IMR-90 (cell line): ENCODE measurements around the gene UQCC5. TPM values are rescaled to one million over a fixed set of nuclear protein-coding genes. Genes with fewer than 3 reads are reported as not detected.

Experiments used
- ATAC-seq: fragments of 200-7000 bp; cut with Tn5 transposase; 2 replicates; pipeline ENCODE4 v1.9.1; 2020; ENCODE audit warnings: low read depth, mild to moderate bottlenecking, moderate library complexity
- BruUV-seq: library from RNA; stranded (reverse); fragments of 400-500 nt; replicated peaks from 2 replicates; lab custom pipeline; 2021; lab: Mats Ljungman, UMichigan
- CTCF ChIA-PET: fragments of 300-600 bp; formaldehyde crosslinking; extraction: SDS; loops from one replicate; lab custom pipeline; 2021; ENCODE audit warnings: antibody characterized with exemption; lab: Yijun Ruan, JAX
- POLR2A ChIA-PET: fragments of 300-600 bp; sonication (Branson Sonifier 250); formaldehyde crosslinking; loops from one replicate; lab custom pipeline; 2022; ENCODE audit warnings: antibody characterized with exemption; ENCODE audit not compliant: unreplicated experiment; lab: Charles Lee
- DNase-seq: peaks from one replicate; pipeline ENCODE4 v3.0.0; 2013
- H2AFZ ChIP-seq: replicated peaks from 2 replicates; pipeline ENCODE3; 2013; ENCODE audit warnings: low read length, mild to moderate bottlenecking; ENCODE audit not compliant: poor library complexity
- H2AK5ac ChIP-seq: 2 replicates; pipeline ENCODE4 v1.6.1; 2013; ENCODE audit warnings: low read depth, low read length, inconsistent platforms
- H2AK9ac ChIP-seq: replicated peaks from 2 replicates; pipeline ENCODE3; 2013; ENCODE audit warnings: mild to moderate bottlenecking, low read depth, low read length, moderate library complexity; ENCODE audit not compliant: poor library complexity
- H2BK120ac ChIP-seq: 2 replicates; pipeline ENCODE4 v1.6.1; 2013; ENCODE audit warnings: low read depth, low read length, inconsistent platforms
- H2BK15ac ChIP-seq: 3 replicates; pipeline ENCODE4 v1.6.1; 2013; ENCODE audit warnings: low read depth, low read length, inconsistent platforms
- H2BK20ac ChIP-seq: 2 replicates; pipeline ENCODE4 v1.6.1; 2013; ENCODE audit warnings: low read depth, mild to moderate bottlenecking, inconsistent platforms, low read length, moderate library complexity
- H2BK5ac ChIP-seq: 2 replicates; pipeline ENCODE4 v1.6.1; 2013; ENCODE audit warnings: mild to moderate bottlenecking, low read depth, low read length, inconsistent platforms; ENCODE audit not compliant: poor library complexity, severe bottlenecking
- H3K14ac ChIP-seq: replicated peaks from 2 replicates; pipeline ENCODE4 v1.6.1; 2013; ENCODE audit warnings: low read depth, low read length, inconsistent platforms
- H3K18ac ChIP-seq: 2 replicates; pipeline ENCODE4 v1.6.1; 2013; ENCODE audit warnings: low read depth, low read length, control low read depth
- H3K23ac ChIP-seq: 2 replicates; pipeline ENCODE4 v1.6.1; 2013; ENCODE audit warnings: low read depth, low read length, inconsistent platforms
- H3K27ac ChIP-seq: 2 replicates; pipeline ENCODE4 v1.5.1; 2013; ENCODE audit warnings: mild to moderate bottlenecking, control low read depth, low read length; ENCODE audit not compliant: insufficient read depth
- H3K27me3 ChIP-seq: 2 replicates; pipeline ENCODE4 v1.6.1; 2013; ENCODE audit warnings: low read length; ENCODE audit not compliant: control insufficient read depth, insufficient read depth
- H3K36me3 ChIP-seq: 2 replicates; pipeline ENCODE4 v1.6.1; 2013; ENCODE audit warnings: low read length, mixed read lengths; ENCODE audit not compliant: control insufficient read depth, insufficient read depth
- H3K4ac ChIP-seq: 2 replicates; pipeline ENCODE4 v1.6.1; 2013; ENCODE audit warnings: low read depth, low read length, inconsistent platforms
- H3K4me1 ChIP-seq: 2 replicates; pipeline ENCODE4 v1.6.1; 2013; ENCODE audit warnings: low read length, mixed read lengths; ENCODE audit not compliant: control insufficient read depth, insufficient read depth
- H3K4me2 ChIP-seq: 2 replicates; pipeline ENCODE4 v1.6.1; 2013; ENCODE audit warnings: low read depth, mild to moderate bottlenecking, control low read depth, low read length, moderate library complexity
- H3K4me3 ChIP-seq: 2 replicates; pipeline ENCODE4 v1.5.1; 2013; ENCODE audit warnings: low read depth, mild to moderate bottlenecking, control low read depth, low read length, moderate library complexity; ENCODE audit not compliant: insufficient read depth
- H3K56ac ChIP-seq: 2 replicates; pipeline ENCODE4 v1.6.1; 2013; ENCODE audit warnings: low read length, inconsistent platforms; ENCODE audit not compliant: insufficient read depth; ENCODE audit errors: extremely low read depth
- H3K79me1 ChIP-seq, 2 experiments: 2 replicates each; pipeline ENCODE4 v1.6.1; 2013; ENCODE audit warnings: low read length in 2 of 2, inconsistent platforms in 1 of 2, low read depth in 1 of 2
- H3K9ac ChIP-seq: 2 replicates; pipeline ENCODE4 v1.6.1; 2013; ENCODE audit warnings: low read depth, low read length, control low read depth
- H3K9me1 ChIP-seq: 2 replicates; pipeline ENCODE4 v1.6.1; 2013; ENCODE audit warnings: low read length, inconsistent platforms; ENCODE audit not compliant: insufficient read depth
- H3K9me3 ChIP-seq: 2 replicates; pipeline ENCODE4 v1.6.1; 2013; ENCODE audit warnings: low read length; ENCODE audit not compliant: control insufficient read depth, insufficient read depth
- H4K20me1 ChIP-seq: 2 replicates; pipeline ENCODE4 v1.6.1; 2013; ENCODE audit warnings: low read length, inconsistent platforms; ENCODE audit not compliant: insufficient read depth
- H4K5ac ChIP-seq: 2 replicates; pipeline ENCODE4 v1.6.1; 2013; ENCODE audit warnings: mild to moderate bottlenecking, low read depth, low read length, control low read depth
- H4K8ac ChIP-seq, 2 experiments: 2 replicates each; pipeline ENCODE4 v1.6.1; 2013; ENCODE audit warnings: low read depth in 2 of 2, low read length in 2 of 2, control low read depth in 1 of 2, inconsistent platforms in 1 of 2
- H4K91ac ChIP-seq: 2 replicates; pipeline ENCODE4 v1.6.1; 2013; ENCODE audit warnings: low read depth, low read length, inconsistent platforms; ENCODE audit not compliant: insufficient read depth
- BHLHE40 ChIP-seq: fragments of 150-350 bp; IDR thresholded peaks from 2 replicates; pipeline ENCODE4 v1.6.1; 2016; ENCODE audit warnings: mild to moderate bottlenecking, low read depth, low read length
- CEBPB ChIP-seq: IDR thresholded peaks from 2 replicates; pipeline ENCODE4 v1.6.1; 2012; ENCODE audit warnings: low read depth, low read length, improper control_type of control experiment
- CHD1 ChIP-seq: IDR thresholded peaks from 2 replicates; pipeline ENCODE4 v1.6.1; 2012; ENCODE audit warnings: low read depth, low read length, improper control_type of control experiment
- CTCF ChIP-seq: conservative IDR thresholded peaks from 2 replicates; pipeline ENCODE4 v1.5.1; 2012; ENCODE audit warnings: mild to moderate bottlenecking, low read depth, low read length, improper control_type of control experiment
- ELK1 ChIP-seq: fragments of 150-350 bp; IDR thresholded peaks from 2 replicates; pipeline ENCODE4 v1.6.1; 2016; ENCODE audit warnings: low read depth, mild to moderate bottlenecking, low read length, moderate library complexity, borderline replicate concordance
- FOS ChIP-seq: fragments of 150-350 bp; IDR thresholded peaks from 2 replicates; pipeline ENCODE4 v1.6.1; 2016; ENCODE audit warnings: low read depth, low read length
- MAFK ChIP-seq: IDR thresholded peaks from 2 replicates; pipeline ENCODE4 v1.6.1; 2012; ENCODE audit warnings: low read depth, low read length, improper control_type of control experiment
- MAZ ChIP-seq: IDR thresholded peaks from 2 replicates; pipeline ENCODE4 v1.6.1; 2012; ENCODE audit warnings: low read depth, mild to moderate bottlenecking, low read length, improper control_type of control experiment, moderate library complexity, borderline replicate concordance
- MXI1 ChIP-seq: IDR thresholded peaks from 2 replicates; pipeline ENCODE4 v1.6.1; 2012; ENCODE audit warnings: low read depth, mild to moderate bottlenecking, low read length, moderate library complexity, borderline replicate concordance
- NFE2L2 ChIP-seq: fragments of 150-350 bp; IDR thresholded peaks from 2 replicates; pipeline ENCODE4 v1.6.1; 2016; ENCODE audit warnings: low read depth, mild to moderate bottlenecking, low read length
- POLR2A ChIP-seq: IDR thresholded peaks from 2 replicates; pipeline ENCODE4 v1.6.1; 2012; ENCODE audit warnings: mild to moderate bottlenecking, low read depth, low read length
- RAD21 ChIP-seq: IDR thresholded peaks from 2 replicates; pipeline ENCODE4 v1.6.1; 2012; ENCODE audit warnings: low read length, improper control_type of control experiment
- RCOR1 ChIP-seq: IDR thresholded peaks from 2 replicates; pipeline ENCODE4 v1.6.1; 2012; ENCODE audit warnings: mild to moderate bottlenecking, low read length, improper control_type of control experiment; ENCODE audit not compliant: insufficient replicate concordance
- RFX5 ChIP-seq: IDR thresholded peaks from 2 replicates; pipeline ENCODE4 v1.8.0; 2012; ENCODE audit warnings: low read depth, mild to moderate bottlenecking, low read length, moderate library complexity
- SMC3 ChIP-seq: fragments of 150-350 bp; IDR thresholded peaks from 2 replicates; pipeline ENCODE4 v1.6.1; 2016; ENCODE audit warnings: low read depth, mild to moderate bottlenecking, antibody characterized with exemption, low read length, moderate library complexity
- USF2 ChIP-seq: fragments of 150-350 bp; IDR thresholded peaks from 2 replicates; pipeline ENCODE4 v1.6.1; 2017; ENCODE audit warnings: mild to moderate bottlenecking, antibody characterized with exemption, low read length, low read depth
- WGBS, 2 experiments: methylation state at CpG; one replicate each; pipeline versions ENCODE4 v1.1.5 to v1.1.7; 2013; ENCODE audit warnings: missing lambda C conversion rate in 2 of 2; ENCODE audit not compliant: insufficient read length in 1 of 2; ENCODE audit errors: extremely low coverage in 2 of 2; 5-methylcytosine and 5-hydroxymethylcytosine counted together
- dilution Hi-C: fragments of 300-500 bp; cut with HindIII; formaldehyde crosslinking; loops from one replicate; pipeline ENCODE4 v1.14.3; 2018; ENCODE audit warnings: low sequenced_read_pairs; ENCODE audit not compliant: unreplicated experiment
- in situ Hi-C: fragments of 300-500 bp; cut with MboI; formaldehyde crosslinking; loops from 3 replicates; pipeline ENCODE4 v1.14.3; 2019; ENCODE audit warnings: low sequenced_read_pairs, inconsistent platforms, mixed read lengths
- intact Hi-C: fragments of 100-400 bp; cut with micrococcal nuclease; formaldehyde crosslinking; loops from 2 replicates; pipeline ENCODE4 v1.10.0; 2022
- polyA plus RNA-seq, 3 experiments: library from polyadenylated mRNA; depleted of rRNA; stranded (reverse); fragments of >200 nt; gene quantifications; 2 replicates each; pipeline ENCODE4 v1.2.3, GENCODE V29; 2012; ENCODE audit warnings: low replicate concordance in 1 of 3
- total RNA-seq: library from RNA; depleted of rRNA; stranded (reverse); fragments of >200 nt; gene quantifications from 2 replicates; pipeline ENCODE4 v1.2.3, GENCODE V29; 2012

UQCC5 gene
- total and polyA plus RNA-seq, 2 of the 4 experiments (the other 2 are of a cell fraction), result 1.1 to 16.9 TPM

GRCh38 chr3:52547143-52547542 lies 10.7 kb downstream of the UQCC5 start:
- BruUV-seq, result no TSS peak

More at GRCh38 chr3:52547143-52547542, 10.7 kb downstream of the UQCC5 start:
- peaks cover 3% of the 10 kb centered on the region for H4K20me1 ChIP-seq
- WGBS, 2 experiments, result no CpG with 5 or more reads among the region's 2 CpGs
- H4K8ac ChIP-seq, result no peak overlapping the region
- in situ Hi-C loops, result no loop called here
- no peak for TF ChIP-seq CTCF
- TF ChIP-seq MAZ, result no peak
- TF ChIP-seq BHLHE40, result no peak
- TF ChIP-seq RFX5, result no peak
- TF ChIP-seq CEBPB, result no peak
- no peak for TF ChIP-seq USF2
- no peak for TF ChIP-seq FOS
- no peak for TF ChIP-seq POLR2A
- no peak for TF ChIP-seq CHD1
- no peak for TF ChIP-seq ELK1
- TF ChIP-seq RCOR1, result no peak
- TF ChIP-seq MAFK, result no peak
- TF ChIP-seq SMC3, result no peak
- TF ChIP-seq NFE2L2, result no peak
- no peak for TF ChIP-seq MXI1
- no peak for TF ChIP-seq RAD21
- CTCF ChIA-PET, result no interaction called here
- peaks cover 9 to 25% of the 10 kb centered on the region in 2 experiments; a peak in 3 of 4 replicates for H3K79me1 ChIP-seq
- H3K9me1 ChIP-seq, result no peaks in the 10 kb centered on the region
- H3K4me1 ChIP-seq, result peaks cover 2% of the 10 kb centered on the region; the same call in 1 of the 2 replicates
- intact Hi-C loops, result no loop called here
- dilution Hi-C loops, result no loop called here
- no peak overlapping the region for H2AK5ac ChIP-seq
- no peak overlapping the region for H4K5ac ChIP-seq
- ATAC-seq (peak; percentile 22; the same call in 1 of the 2 replicates), DNase-seq (no peak)
- H3K14ac ChIP-seq, result no peak overlapping the region
- no peaks in the 10 kb centered on the region for H3K9me3 ChIP-seq
- no peak overlapping the region for H3K4ac ChIP-seq
- no peak overlapping the region for H3K27ac ChIP-seq
- H2BK5ac ChIP-seq, result peak overlapping the region; percentile 20
- H2AFZ ChIP-seq, result no peak overlapping the region
- no peak overlapping the region for H3K4me2 ChIP-seq
- no peak overlapping the region for H3K23ac ChIP-seq
- H3K4me3 ChIP-seq, result no peak overlapping the region
- H3K9ac ChIP-seq, result no peak overlapping the region
- H3K56ac ChIP-seq, result no peak overlapping the region
- no peak overlapping the region for H4K91ac ChIP-seq
- H2BK120ac ChIP-seq, result no peak overlapping the region
- H3K36me3 ChIP-seq, result peaks cover 23% of the 10 kb centered on the region
- H2AK9ac ChIP-seq, result no peak overlapping the region
- POLR2A ChIA-PET, result no interaction called here
- H3K27me3 ChIP-seq, result no peaks in the 10 kb centered on the region
- no peak overlapping the region for H2BK15ac ChIP-seq
- no peak overlapping the region for H2BK20ac ChIP-seq
- no peak overlapping the region for H3K18ac ChIP-seq
